Embryonic facial prominence (tissue), 1 donor: ENCODE data around the gene MARVELD3.
"Not testable (repeated sequence)": the region's sequence is repeated elsewhere in the genome, so short reads cannot be mapped to it uniquely, and the experiment has no call there.

Source experiments
- DNase-seq: peaks from one replicate; pipeline ENCODE4 v3.0.0-alpha.2; 2016; ENCODE audit errors: extremely low spot score

MARVELD3 gene

GRCh38 chr16:71672125-71672524 lies 46.1 kb downstream of the MARVELD3 start:
- no peak for DNase-seq

- no peak for DNase-seq
Observed at GRCh38 chr16:71672803-71673581, 47.0 kb downstream of the MARVELD3 start.

- no peak for DNase-seq
Observed at GRCh38 chr16:71673582-71673973, 47.6 kb downstream of the MARVELD3 start.

GRCh38 chr16:71674229-71674628 lies 48.2 kb downstream of the MARVELD3 start:
- no peak for DNase-seq

- DNase-seq: no peak
Observed at GRCh38 chr16:71675380-71675779, 49.4 kb downstream of the MARVELD3 start.

- no peak for DNase-seq
Observed at GRCh38 chr16:71676236-71676635, 50.3 kb downstream of the MARVELD3 start.

- no peak for DNase-seq
Observed at GRCh38 chr16:71681360-71681759, 55.4 kb downstream of the MARVELD3 start.

- DNase-seq: not testable (repeated sequence)
Observed at GRCh38 chr16:71684280-71684679, 58.3 kb downstream of the MARVELD3 start.
